HG02610 (cell line): ENCODE data around the gene TMCC2.

ENCODE experiments used
- ATAC-seq: cut with Tn5 transposase; IDR thresholded peaks from one replicate; pipeline ENCODE4 v1.9.1; 2021; ENCODE audit warnings: mild to moderate bottlenecking, moderate library complexity; ENCODE audit not compliant: unreplicated experiment

The TMCC2 gene

DNA sequence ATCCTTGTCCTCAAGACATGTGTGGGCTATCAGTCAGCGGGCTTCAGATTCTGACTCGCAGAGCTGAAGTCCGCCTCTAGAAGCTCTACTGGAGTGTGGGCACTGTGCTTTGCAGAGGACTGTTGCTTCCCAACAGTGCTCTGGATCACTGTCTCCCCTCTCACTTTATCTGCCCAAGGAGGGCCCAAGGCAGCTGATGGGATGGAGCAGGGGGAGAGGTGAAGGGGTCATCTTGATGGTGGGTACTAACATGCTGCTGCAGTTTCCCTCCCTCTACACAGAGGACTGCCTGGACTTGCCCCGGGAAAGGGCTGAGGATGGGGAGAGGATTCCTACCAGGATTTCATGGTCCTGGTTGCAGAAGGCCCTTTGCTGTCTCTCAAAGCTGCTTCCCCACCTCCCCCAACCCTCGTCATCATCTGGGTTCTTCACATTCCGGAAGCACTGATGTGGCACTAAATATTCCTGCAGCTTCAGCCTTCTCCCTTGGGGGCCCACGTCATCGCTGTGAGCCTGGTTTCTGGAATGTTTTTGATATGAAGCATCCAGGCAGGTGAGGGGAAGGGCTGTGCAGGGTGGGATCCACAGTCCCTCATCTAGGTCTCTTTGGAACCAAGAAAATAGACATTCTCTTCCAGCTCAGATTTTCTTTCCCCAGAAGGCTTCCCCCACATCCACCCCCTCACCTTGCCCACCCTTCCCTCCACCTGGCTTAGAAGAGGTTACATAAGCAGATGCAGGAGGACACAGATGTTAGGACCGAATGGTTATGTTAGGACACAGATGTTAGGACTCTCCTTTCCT is 70.6 kb downstream of the TMCC2 start:
- no peak for ATAC-seq

DNA sequence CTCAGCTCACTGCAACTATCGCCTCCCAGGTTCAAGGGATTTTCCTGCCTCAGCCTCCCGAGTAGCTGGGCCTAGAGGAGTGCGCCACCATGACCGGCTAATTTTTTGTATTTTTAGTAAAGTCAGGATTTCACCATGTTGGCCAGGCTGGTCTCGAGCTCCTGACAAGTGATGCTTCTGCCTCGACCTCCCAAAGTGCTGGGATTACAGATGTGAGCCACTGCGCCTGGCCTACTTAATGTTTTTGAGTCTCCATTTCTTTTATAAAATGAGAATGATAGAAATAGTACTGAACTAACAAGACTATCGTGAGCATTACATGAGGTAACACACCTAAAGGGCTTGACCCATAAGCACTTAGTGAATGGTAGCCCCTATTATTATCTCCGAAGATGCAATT is 72.4 kb downstream of the TMCC2 start:
- no peak for ATAC-seq

GRCh38 chr1:205301205-205301821 is 73.6 kb downstream of the TMCC2 start:
- ATAC-seq: no peak

GRCh38 chr1:205301842-205302588 is 74.3 kb downstream of the TMCC2 start:
- ATAC-seq: no peak

DNA sequence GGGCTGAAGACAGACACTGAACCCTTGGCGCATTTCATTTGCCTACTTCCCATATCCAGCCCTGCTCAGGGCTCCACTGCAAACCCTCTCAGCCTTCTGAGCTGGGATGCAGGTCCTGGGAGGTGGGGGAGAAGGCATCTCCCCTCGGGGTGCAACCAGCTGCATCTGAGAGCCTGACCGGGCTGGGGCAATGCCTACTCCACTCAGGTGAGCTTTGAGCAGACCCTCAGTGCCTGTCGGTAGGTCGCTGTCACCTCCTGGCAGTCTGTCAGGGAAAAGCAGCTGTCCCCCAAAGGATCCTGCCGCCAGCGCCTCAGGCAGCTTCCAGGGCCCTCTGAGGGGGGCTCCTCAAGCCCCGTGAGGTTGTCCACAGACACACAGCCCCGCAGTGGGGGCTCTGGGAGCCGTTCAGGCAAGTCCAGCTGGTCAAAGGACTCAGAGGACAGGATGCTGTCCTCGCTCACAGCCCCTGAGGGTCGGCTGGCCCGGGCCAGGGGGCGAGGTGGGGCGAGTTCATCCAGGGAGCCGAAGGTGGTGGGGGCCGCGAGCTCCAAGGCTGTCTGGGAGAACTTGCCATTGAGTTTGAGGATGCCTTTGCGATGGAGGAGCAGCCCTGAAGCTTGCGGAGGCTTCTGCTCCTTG is 75.6 kb downstream of the TMCC2 start:
- no peak for ATAC-seq

- no peak for ATAC-seq
Measured at GRCh38 chr1:205304046-205304694, 76.4 kb downstream of the TMCC2 start.

GRCh38 chr1:205304695-205305070 is 76.9 kb downstream of the TMCC2 start:
- no peak for ATAC-seq

GRCh38 chr1:205306929-205307566 is 79.3 kb downstream of the TMCC2 start:
- no peak for ATAC-seq

GRCh38 chr1:205309741-205310140 is 82.0 kb downstream of the TMCC2 start:
- ATAC-seq: no peak

DNA sequence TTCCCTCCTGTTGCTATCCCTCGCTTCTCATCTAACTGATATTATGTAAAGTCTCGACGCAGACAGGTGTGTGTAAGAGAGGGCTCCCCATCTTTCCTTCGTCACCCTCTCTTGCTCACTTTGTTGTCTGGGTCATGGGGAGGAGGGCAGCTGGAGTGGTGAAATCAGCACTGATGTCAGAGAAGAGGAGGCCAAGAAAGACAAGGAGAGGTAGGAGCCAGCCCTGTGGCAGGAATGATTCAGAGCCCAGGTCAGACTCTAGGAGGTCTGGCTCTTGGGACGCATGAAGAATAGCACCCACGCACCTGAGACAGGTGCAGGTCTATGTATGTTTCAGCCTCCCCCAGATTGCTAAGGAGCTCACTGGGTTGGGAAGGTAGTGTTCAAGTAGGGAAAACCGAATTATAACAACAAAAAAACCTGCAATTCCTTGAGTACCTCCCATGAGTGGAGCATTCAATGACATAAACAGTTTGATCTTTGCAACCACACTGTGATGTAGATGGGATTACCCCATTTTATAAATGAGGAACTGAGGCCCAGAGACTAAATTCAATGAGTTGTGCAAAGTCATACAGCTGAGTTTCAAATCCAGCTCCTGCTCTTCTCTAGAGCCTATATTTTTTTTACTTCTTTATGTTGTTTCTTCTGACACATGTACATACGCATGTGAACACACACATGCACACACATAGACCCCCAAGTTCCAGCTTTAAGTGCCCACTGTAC is 83.4 kb downstream of the TMCC2 start:
- ATAC-seq: no peak

DNA sequence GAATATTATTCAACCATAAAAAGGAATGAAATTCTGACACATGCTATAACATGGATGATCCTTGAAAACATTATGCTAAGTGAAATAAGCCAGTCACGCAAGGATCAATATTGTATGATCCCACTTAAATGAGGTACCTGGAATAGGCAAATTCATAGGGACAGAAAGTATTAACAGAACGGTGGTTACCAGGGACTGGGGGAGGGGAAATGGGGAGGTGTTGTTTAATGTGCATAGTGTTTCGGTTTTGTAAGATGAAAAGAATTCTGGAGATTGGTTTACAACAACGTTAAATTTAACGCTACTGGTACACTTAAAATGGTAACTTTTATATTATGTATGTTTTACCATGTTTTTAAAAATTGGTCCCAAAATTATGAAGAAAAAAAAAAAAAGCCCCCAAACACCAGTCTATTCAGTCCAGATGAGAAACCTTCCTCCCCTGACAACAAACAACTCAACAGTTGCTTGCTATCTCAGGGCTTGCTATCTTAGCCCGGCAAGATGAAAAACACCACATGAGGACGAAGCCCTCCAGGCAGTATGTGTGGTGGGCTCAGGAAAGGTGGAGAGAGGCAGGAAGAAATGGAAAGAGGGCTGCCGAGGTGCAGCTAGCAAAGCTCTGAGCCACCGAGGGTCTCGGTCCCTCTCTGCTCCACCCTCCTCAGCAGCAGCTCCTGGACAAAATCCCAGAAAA is 85.3 kb downstream of the TMCC2 start:
- ATAC-seq: no peak

DNA sequence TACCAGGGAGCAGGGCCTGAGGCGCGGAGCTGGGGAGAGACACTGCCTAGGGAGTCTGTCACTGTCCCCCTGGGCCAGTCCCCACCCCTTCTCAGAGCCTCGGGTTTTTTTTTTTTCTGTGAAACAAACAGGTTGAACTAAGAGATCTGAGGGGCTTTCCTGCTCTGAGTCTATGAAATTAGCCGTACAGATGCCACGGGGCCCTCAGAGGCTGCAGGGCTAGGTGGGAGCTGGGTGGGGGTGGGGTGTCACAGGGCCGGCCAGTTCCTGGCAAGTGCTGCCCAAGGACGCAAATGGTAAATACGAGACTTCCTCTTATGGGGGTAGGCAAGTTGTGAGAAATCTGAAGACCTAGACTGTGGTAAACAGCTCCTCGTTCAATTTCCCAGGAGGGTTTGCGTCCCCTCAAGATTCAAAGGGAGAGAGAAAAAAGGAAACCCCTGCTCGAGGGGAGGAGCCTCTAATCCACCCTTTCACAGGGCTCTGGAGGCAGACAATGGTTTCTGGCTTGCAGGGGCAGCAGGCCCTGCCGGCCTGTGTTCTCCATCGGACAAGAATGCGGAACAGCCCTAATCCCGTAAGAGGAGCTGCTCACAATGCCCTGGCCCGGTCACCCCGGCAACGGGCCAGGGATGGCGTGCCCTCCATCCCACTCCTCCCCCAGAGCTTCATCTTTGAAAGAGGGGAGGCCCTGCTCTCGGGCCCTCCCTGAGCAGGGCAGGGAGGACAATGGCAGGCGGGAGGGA is 86.0 kb downstream of the TMCC2 start:
- ATAC-seq: no peak

GRCh38 chr1:205315008-205315618 is 87.4 kb downstream of the TMCC2 start:
- no peak for ATAC-seq

DNA sequence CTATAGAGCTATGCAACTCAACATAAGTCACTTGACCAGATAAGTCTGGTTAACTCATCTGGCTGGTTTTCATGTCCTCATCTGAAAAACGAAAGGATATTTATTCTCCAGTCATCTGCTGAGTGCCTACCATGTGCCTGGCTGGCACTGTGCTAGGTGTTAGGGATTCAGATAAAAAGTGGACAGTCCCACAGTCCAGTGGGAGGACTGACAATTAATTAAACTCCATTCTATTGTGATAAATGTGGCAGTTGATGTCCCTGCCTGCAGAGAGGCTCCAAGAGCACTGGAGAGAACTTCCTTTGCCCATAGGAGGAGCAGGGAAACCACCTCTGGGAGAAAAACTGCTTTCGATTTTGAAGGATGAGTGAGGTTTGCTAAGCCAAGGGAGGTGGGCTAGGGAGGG is 88.4 kb downstream of the TMCC2 start:
- no peak for ATAC-seq

- ATAC-seq: no peak
Measured at GRCh38 chr1:205317311-205317917, 89.7 kb downstream of the TMCC2 start.

- no peak for ATAC-seq
Measured at GRCh38 chr1:205318231-205318991, 90.7 kb downstream of the TMCC2 start.
